ENCODE data around the gene ITGA2B.

Gene ITGA2B

DNA sequence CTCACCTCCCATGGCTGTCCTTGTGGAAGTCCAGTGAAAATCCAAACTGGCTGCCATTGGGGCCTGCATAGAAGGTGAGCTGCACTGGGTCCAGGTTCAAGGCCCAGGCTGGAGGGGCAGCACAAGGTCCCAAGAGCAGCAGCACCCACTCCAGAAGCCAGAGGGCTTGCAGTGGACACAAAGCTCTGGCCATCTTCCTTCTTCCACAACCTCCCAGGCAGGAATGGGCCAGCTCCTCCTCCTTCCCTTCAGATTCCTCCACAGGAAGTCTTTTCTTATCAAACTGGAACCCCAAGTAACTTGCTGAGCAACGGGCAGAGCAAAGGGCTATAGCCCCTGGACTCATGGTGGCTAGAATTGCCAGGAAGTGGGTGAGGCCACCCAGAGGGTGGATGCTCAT lies at the start of gene ITGA2B:
Gene ITGA2B, minus strand, starts transcription at position 369 of the 400 bp plus-strand sequence. Its CDS starts 176 bp downstream, at position 193.
- no peaks in the 10 kb centered on the region for H3K36me3 ChIP-seq (ENCODE audit: insufficient read depth, low read length)
- peak within 1 kb of the TSS; percentile 49 for H3K4me2 ChIP-seq (ENCODE audit: low read depth, low read length, poor library complexity, severe bottlenecking)
- H3K79me2 ChIP-seq (ENCODE audit: insufficient read depth, low read length), result no peaks in the 10 kb centered on the region
- H2AFZ ChIP-seq (ENCODE audit: low read length), result peak within 1 kb of the TSS; percentile 74
- no peaks in the 10 kb centered on the region for H3K27me3 ChIP-seq (ENCODE audit: insufficient read depth, low read length, poor library complexity, severe bottlenecking)
- H4K20me1 ChIP-seq (ENCODE audit: insufficient read depth, low read length, poor library complexity, severe bottlenecking), result no peaks in the 10 kb centered on the region
- peaks cover 26% of the 10 kb centered on the region for H3K4me1 ChIP-seq (ENCODE audit: insufficient read depth, low read length, poor library complexity, severe bottlenecking)
- H3K9me3 ChIP-seq (ENCODE audit: insufficient read depth, low read depth, low read length), result no peaks in the 10 kb centered on the region
- H3K9ac ChIP-seq (ENCODE audit: low read depth, low read length, poor library complexity, severe bottlenecking), result peak within 1 kb of the TSS; percentile 26
- H3K4me3 ChIP-seq (ENCODE audit: low read length, poor library complexity, severe bottlenecking), result peak within 1 kb of the TSS; percentile 37
- H3K9me2 ChIP-seq (replicated peaks; ENCODE audit: low read depth, low read length), result no peaks in the 10 kb centered on the region
- H3F3A ChIP-seq (ENCODE audit: low read depth), result no peaks in the 10 kb centered on the region
- TF ChIP-seq EZH2phosphoT487 (IDR thresholded peaks at IDR 0.05; ENCODE audit: borderline replicate concordance), result no peak
- TF ChIP-seq, protein P1, sequence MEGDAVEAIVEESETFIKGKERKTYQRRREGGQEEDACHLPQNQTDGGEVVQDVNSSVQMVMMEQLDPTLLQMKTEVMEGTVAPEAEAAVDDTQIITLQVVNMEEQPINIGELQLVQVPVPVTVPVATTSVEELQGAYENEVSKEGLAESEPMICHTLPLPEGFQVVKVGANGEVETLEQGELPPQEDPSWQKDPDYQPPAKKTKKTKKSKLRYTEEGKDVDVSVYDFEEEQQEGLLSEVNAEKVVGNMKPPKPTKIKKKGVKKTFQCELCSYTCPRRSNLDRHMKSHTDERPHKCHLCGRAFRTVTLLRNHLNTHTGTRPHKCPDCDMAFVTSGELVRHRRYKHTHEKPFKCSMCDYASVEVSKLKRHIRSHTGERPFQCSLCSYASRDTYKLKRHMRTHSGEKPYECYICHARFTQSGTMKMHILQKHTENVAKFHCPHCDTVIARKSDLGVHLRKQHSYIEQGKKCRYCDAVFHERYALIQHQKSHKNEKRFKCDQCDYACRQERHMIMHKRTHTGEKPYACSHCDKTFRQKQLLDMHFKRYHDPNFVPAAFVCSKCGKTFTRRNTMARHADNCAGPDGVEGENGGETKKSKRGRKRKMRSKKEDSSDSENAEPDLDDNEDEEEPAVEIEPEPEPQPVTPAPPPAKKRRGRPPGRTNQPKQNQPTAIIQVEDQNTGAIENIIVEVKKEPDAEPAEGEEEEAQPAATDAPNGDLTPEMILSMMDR (conservative IDR thresholded peaks at IDR 0.05; ENCODE audit: low read length), result no peak

DNA sequence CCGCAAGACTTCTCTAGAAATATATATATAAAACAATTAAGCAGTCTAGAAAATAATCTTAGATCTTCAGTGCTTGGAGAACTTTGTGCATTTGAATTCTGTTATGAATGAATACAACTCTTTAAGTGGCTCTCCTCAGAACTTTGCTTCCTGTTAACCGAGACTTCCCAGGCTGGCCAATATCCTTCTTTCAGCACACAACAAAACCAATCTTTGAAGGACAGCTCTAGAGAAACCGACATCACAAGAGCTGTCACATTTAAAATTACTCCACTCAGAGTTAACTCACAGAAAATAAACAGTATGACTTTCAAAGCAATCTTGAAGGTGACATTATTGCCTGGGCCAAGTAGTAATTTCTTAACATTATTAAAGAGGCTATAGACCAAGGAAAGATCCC lies 49.7 kb upstream of the ITGA2B start:
- Histone ChIP-seq H3K79me2 (ENCODE audit: insufficient read depth, low read length) (peaks cover 43% of the 10 kb centered on the region), H3K9me2 (replicated peaks; ENCODE audit: low read depth, low read length) (no peaks in the 10 kb centered on the region), H3K9me3 (ENCODE audit: insufficient read depth, low read depth, low read length) (no peaks in the 10 kb centered on the region), H3K4me3 (ENCODE audit: low read length, poor library complexity, severe bottlenecking) (peak overlapping the region; percentile 12), H3K9ac (ENCODE audit: low read depth, low read length, poor library complexity, severe bottlenecking) (peak overlapping the region; percentile 21), H3K27me3 (ENCODE audit: insufficient read depth, low read length, poor library complexity, severe bottlenecking) (no peaks in the 10 kb centered on the region), H3F3A (ENCODE audit: low read depth) (no peaks in the 10 kb centered on the region), H2AFZ (ENCODE audit: low read length) (no peak overlapping the region), H3K36me3 (ENCODE audit: insufficient read depth, low read length) (peaks cover 20% of the 10 kb centered on the region; the same call in 1 of the 2 replicates), H3K4me2 (ENCODE audit: low read depth, low read length, poor library complexity, severe bottlenecking) (peak overlapping the region; percentile 57), H3K4me1 (ENCODE audit: insufficient read depth, low read length, poor library complexity, severe bottlenecking) (peaks cover 20% of the 10 kb centered on the region), H4K20me1 (ENCODE audit: insufficient read depth, low read length, poor library complexity, severe bottlenecking) (peaks cover 5% of the 10 kb centered on the region)
- TF ChIP-seq, protein P1 (conservative IDR thresholded peaks at IDR 0.05; ENCODE audit: low read length), result no peak
- no peak for TF ChIP-seq EZH2phosphoT487 (IDR thresholded peaks at IDR 0.05; ENCODE audit: borderline replicate concordance)

DNA sequence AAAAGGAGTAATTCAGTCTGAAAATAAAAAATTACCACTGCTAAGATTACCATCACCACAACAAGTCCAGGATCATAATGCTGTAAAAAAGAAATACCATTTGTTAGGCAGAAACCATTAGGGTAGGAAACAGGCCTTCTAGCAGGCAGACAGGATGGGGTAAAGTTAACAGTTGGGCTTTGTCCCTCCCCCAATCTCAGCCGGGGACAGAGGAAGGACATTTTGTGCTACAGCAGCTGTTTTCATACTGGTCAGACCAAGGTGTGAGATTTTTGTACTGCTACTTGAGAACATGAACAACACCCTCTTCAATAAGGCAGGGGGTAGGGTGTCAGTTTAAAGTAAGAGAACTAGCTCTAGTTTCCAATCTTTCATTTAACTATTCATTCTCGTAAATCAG lies 49.2 kb upstream of the ITGA2B start:
- Histone ChIP-seq H4K20me1 (ENCODE audit: insufficient read depth, low read length, poor library complexity, severe bottlenecking) (peaks cover 5% of the 10 kb centered on the region), H3K4me2 (ENCODE audit: low read depth, low read length, poor library complexity, severe bottlenecking) (peak overlapping the region; percentile 57), H3K79me2 (ENCODE audit: insufficient read depth, low read length) (peaks cover 39% of the 10 kb centered on the region), H3K36me3 (ENCODE audit: insufficient read depth, low read length) (peaks cover 25% of the 10 kb centered on the region; the same call in 1 of the 2 replicates), H3K27me3 (ENCODE audit: insufficient read depth, low read length, poor library complexity, severe bottlenecking) (no peaks in the 10 kb centered on the region), H3K9me2 (replicated peaks; ENCODE audit: low read depth, low read length) (no peaks in the 10 kb centered on the region), H3K9ac (ENCODE audit: low read depth, low read length, poor library complexity, severe bottlenecking) (peak overlapping the region; percentile 21), H2AFZ (ENCODE audit: low read length) (no peak overlapping the region), H3K4me3 (ENCODE audit: low read length, poor library complexity, severe bottlenecking) (peak overlapping the region; percentile 12), H3F3A (ENCODE audit: low read depth) (no peaks in the 10 kb centered on the region), H3K9me3 (ENCODE audit: insufficient read depth, low read depth, low read length) (no peaks in the 10 kb centered on the region), H3K4me1 (ENCODE audit: insufficient read depth, low read length, poor library complexity, severe bottlenecking) (peaks cover 20% of the 10 kb centered on the region)
- no peak for TF ChIP-seq EZH2phosphoT487 (IDR thresholded peaks at IDR 0.05; ENCODE audit: borderline replicate concordance)
- TF ChIP-seq, protein P1 (conservative IDR thresholded peaks at IDR 0.05; ENCODE audit: low read length), result no peak

Measured in Loucy (cell line).